ENCODE results near the gene BICC1. TPM values are rescaled to one million over a fixed set of nuclear protein-coding genes. Genes with fewer than 3 reads are reported as not detected.

Gene BICC1
- total RNA-seq, 2 experiments from 2014 or later: 0.08 TPM

DNA sequence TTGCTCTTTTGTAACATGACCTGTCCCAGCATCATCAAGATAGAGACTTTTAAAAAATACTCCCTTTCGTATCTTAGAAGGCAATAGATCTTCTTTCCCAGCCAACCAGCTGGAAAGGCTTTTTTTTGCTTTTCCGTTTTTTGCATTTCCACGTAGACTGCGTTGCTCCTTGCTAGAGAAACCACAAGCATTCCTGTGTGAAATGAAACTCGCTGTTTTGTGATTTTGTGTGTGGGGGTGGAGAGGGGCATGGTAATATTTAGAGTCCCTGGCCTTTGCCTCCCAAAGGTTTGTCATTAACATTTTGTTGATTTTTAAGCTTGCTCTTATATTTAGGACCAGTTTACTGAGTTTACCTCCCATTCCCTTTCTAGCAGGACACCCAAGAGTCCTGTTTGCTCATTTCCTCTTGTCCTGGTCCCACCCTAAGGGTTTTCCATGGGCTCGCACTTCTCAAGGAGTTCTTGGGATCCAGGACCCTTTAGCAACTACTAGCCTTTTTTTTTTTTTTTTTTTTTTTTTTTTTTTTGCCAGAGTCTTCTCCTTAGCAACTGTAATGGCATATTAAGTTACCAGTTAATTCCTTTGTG is 243.6 kb downstream of the BICC1 start:
- H3K36me3 Mint-ChIP-seq (ENCODE audit: low read depth): no peaks in the 10 kb centered on the region
- ChIA-PET POLR2A (no interaction called here), CTCF (no interaction called here)
- H3K4me3 Mint-ChIP-seq: no peak overlapping the region
- H3K27ac Mint-ChIP-seq: no peak overlapping the region
- no peak for DNase-seq
- H3K9me3 Mint-ChIP-seq: no peaks in the 10 kb centered on the region
- H3K4me1 Mint-ChIP-seq: no peaks in the 10 kb centered on the region
- H3K27me3 Mint-ChIP-seq: peaks cover 2% of the 10 kb centered on the region

DNA sequence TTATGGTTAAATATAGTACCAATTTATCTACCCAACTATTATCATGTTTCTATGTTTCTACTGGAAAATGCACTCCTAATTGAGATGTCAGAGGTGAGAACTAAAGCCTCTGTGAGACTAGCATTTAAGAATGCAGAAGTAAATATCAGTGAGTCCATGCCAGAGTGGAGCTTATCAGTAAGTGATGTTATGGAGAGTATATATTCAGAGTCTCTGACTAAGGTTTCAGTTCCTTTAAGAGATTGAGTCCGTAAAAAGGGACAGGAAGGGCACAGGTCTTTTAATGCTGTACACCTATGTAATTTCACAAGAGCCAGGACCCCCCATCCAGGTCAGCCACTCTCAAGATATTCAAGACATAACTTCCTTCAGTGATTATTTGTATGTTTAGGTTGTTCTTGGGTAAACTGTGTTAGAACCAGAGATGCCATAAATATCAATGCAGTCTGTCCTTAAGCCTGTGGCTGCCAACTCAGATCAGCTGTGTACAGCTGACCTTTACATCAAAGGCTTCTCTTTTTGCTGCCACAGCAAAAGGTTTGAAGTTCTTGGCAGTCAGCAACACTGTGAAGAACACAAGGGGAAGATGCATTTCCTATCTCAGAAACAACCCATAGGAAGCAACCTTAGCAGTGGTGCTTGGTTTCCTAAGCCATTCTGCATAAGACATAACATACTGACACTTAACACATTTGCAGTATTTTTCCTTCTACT is 244.8 kb downstream of the BICC1 start:
- no peaks in the 10 kb centered on the region for H3K9me3 Mint-ChIP-seq
- H3K4me3 Mint-ChIP-seq: no peak overlapping the region
- H3K36me3 Mint-ChIP-seq (ENCODE audit: low read depth): no peaks in the 10 kb centered on the region
- ChIA-PET CTCF (no interaction called here), POLR2A (no interaction called here)
- H3K27ac Mint-ChIP-seq: no peak overlapping the region
- H3K4me1 Mint-ChIP-seq: no peaks in the 10 kb centered on the region
- H3K27me3 Mint-ChIP-seq: peaks cover 2% of the 10 kb centered on the region
- no peak for DNase-seq

DNA sequence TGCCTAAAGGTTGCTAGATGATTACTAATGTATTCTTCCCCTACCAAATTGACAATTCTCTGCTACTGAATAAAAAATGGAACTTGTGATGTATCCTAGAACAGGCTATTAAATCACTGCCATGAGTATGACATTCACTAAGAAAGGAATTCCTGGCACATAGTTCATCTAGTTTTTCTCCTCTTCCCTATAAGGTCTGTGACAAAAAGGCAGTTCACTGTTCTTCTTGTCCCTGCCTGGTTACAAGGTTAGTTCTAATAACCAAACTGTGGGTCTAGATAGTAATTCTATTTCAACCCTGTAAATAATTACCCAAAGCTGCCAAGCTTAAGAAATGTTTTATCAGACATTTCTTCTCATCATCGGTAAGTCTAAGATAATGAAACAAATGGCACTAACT is 245.6 kb downstream of the BICC1 start:
- Mint-ChIP-seq H3K4me1 (no peaks in the 10 kb centered on the region), H3K27me3 (peaks cover 2% of the 10 kb centered on the region), H3K4me3 (no peak overlapping the region), H3K27ac (no peak overlapping the region), H3K9me3 (no peaks in the 10 kb centered on the region), H3K36me3 (ENCODE audit: low read depth) (no peaks in the 10 kb centered on the region)
- ChIA-PET CTCF (no interaction called here), POLR2A (no interaction called here)
- no peak for DNase-seq

DNA sequence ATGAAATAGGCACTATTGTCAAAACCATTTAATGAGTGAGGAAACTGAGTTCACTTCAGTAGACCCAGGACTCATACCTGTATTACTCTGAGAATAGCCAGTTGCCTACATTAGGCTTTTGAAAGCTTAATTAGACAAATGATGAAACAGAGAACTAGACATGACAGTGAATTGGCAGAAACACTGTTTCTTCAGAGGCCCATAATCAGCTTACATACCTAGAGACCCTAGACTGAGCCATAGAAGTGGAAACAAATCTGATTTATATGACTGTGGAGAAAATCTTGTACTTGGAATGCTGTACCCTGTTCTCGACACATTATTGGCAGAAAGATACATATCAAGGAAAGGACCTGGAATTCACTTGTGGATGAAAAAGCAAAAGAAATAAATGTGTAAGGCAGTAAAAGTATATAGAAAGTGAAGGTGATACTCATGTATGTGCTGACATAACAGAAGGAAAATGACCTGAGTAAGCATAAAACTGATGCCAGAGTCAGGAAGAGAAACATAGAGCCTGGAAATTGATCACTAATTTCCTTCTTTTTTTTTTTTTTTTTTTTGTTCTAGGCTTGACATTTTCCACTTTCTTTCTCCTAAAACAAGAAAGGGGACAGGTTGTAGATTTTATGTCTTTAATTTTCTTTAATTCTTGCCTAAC is 251.5 kb downstream of the BICC1 start:
- ChIA-PET CTCF (no interaction called here), POLR2A (no interaction called here)
- Mint-ChIP-seq H3K4me3 (no peak overlapping the region), H3K27me3 (no peaks in the 10 kb centered on the region), H3K4me1 (no peaks in the 10 kb centered on the region), H3K36me3 (ENCODE audit: low read depth) (no peaks in the 10 kb centered on the region), H3K9me3 (no peaks in the 10 kb centered on the region), H3K27ac (no peak overlapping the region)
- DNase-seq: no peak

DNA sequence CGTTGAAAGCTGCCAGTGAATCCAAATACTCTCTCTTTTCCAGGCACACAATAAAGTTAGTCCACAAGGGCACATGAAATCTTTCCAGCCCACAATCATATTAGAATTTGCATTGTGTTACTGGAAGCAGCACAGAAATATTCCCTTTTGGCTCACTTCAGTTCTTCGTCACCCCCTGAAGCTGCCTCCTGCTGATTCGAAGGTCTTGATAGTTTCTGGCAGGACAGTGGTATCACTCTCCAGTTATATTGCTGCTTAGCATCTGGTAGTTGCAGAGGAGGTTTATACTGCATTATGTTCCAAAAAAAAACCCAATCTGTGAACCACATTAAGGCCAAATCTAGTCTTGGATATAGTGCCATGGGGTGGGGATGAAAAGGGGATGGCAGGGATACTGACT is 253.2 kb downstream of the BICC1 start:
- no peaks in the 10 kb centered on the region for H3K36me3 Mint-ChIP-seq (ENCODE audit: low read depth)
- no peak for DNase-seq
- no peaks in the 10 kb centered on the region for H3K4me1 Mint-ChIP-seq
- ChIA-PET POLR2A (no interaction called here), CTCF (no interaction called here)
- no peak overlapping the region for H3K27ac Mint-ChIP-seq
- H3K27me3 Mint-ChIP-seq: no peaks in the 10 kb centered on the region
- H3K9me3 Mint-ChIP-seq: no peaks in the 10 kb centered on the region
- no peak overlapping the region for H3K4me3 Mint-ChIP-seq

DNA sequence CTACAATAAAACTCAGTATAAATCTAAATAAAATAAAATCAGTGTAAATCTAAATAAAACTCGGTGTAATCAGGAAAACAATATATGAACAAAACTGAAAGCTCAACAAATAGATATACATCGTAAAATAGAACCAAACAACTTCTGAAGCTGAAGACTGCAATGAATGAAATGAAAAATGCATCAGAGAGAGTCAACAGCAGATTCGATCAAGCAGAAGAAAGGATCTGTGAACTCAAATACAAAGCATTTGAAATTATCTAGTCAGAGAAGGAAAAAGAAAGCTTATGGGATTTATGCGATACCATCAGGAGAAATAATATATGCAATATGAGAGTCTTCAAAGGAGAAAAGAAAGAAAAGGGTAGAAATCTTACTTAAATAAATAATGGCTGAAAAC is 255.0 kb downstream of the BICC1 start:
- Mint-ChIP-seq H3K4me1 (no peaks in the 10 kb centered on the region), H3K27me3 (peaks cover 2% of the 10 kb centered on the region), H3K36me3 (ENCODE audit: low read depth) (no peaks in the 10 kb centered on the region), H3K9me3 (no peaks in the 10 kb centered on the region), H3K27ac (no peak overlapping the region), H3K4me3 (no peak overlapping the region)
- POLR2A ChIA-PET: no interaction called here
- DNase-seq: no peak
- CTCF ChIA-PET: no interaction called here

DNA sequence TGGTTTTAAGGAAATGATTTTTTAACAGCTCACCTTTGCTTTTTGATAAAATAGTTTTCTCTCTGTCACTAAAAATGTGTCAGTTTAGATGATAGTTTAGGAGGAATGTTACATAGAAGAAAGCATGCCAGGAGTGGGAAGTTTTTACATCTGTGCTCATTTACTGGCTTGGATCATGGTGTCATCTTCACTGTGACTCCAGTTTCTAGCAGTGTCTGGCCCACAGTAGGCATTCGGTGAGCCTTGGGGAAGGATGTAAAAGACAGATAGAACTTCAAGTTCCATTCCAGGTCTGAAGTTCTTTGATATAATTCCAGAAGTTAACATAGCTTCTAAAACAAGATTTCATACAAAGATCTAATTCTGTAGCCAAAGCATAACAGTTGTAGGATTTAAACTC is 259.2 kb downstream of the BICC1 start:
- H3K4me1 Mint-ChIP-seq: no peaks in the 10 kb centered on the region
- H3K27me3 Mint-ChIP-seq: peaks cover 2% of the 10 kb centered on the region
- CTCF ChIA-PET: no interaction called here
- no peak for DNase-seq
- H3K4me3 Mint-ChIP-seq: no peak overlapping the region
- no peaks in the 10 kb centered on the region for H3K36me3 Mint-ChIP-seq (ENCODE audit: low read depth)
- POLR2A ChIA-PET: no interaction called here
- H3K9me3 Mint-ChIP-seq: no peaks in the 10 kb centered on the region
- H3K27ac Mint-ChIP-seq: no peak overlapping the region

DNA sequence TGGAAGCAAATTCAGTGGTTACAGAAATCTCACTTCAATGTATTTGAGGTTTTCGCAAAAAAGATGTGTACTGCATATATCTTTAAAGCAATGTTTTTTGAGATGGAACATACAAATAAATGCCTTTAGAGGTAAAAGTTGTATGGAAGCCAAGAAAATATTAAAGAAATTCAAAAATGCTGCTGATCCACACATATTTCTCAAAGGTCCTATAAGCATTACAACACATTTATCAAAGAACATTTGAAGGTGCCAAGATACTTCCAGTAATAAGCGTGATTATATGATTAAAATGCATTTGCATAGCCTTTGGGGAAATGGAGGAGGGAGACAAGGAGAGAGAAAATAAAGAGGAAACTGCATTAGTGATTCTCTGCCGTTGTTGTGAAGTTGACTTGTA is 260.1 kb downstream of the BICC1 start:
- H3K27me3 Mint-ChIP-seq: peaks cover 2% of the 10 kb centered on the region
- H3K36me3 Mint-ChIP-seq (ENCODE audit: low read depth): no peaks in the 10 kb centered on the region
- CTCF ChIA-PET: no interaction called here
- POLR2A ChIA-PET: no interaction called here
- H3K9me3 Mint-ChIP-seq: no peaks in the 10 kb centered on the region
- H3K4me1 Mint-ChIP-seq: no peaks in the 10 kb centered on the region
- no peak overlapping the region for H3K4me3 Mint-ChIP-seq
- H3K27ac Mint-ChIP-seq: no peak overlapping the region
- DNase-seq: no peak

DNA sequence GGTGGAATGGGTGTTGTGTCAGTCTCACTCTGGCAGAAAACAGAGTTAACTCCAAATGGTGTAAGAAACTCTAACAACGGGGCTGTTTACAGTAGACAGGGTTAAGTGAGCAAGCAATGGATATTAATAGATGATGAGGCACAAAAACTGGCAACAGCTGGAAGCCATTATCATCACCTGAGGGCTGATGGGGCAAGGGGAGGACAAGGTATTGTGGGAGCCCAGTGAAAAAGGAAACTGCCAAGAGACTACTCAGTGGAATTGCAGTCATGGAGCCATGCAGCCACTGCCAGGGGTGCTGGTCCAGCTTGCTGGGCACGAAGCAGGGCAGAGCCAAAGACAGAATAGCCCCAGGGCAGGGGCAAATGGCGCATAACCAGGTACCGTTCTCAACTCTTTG is 260.7 kb downstream of the BICC1 start:
- no peak for DNase-seq
- peaks cover 2% of the 10 kb centered on the region for H3K27me3 Mint-ChIP-seq
- H3K9me3 Mint-ChIP-seq: no peaks in the 10 kb centered on the region
- H3K36me3 Mint-ChIP-seq (ENCODE audit: low read depth): no peaks in the 10 kb centered on the region
- no peak overlapping the region for H3K27ac Mint-ChIP-seq
- ChIA-PET POLR2A (no interaction called here), CTCF (no interaction called here)
- no peaks in the 10 kb centered on the region for H3K4me1 Mint-ChIP-seq
- no peak overlapping the region for H3K4me3 Mint-ChIP-seq

DNA sequence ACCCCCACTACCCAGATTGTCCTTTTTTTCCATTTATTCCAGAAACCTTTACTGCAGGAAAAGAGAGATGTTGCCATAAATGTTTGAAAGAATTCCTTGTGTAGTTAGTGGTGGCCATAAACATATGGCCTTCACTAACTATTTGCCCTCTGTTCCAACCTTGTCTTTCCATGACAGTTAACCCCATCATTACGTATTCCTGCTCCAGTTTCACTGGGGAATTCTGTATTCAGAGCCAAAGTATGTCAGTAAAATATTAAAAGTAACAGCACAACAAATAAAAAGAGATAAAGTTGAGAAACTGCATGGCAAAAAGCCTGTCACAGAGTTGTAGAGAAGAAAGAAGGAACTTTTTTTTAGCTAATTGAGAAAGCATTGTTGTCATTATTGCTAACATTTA is 261.3 kb downstream of the BICC1 start:
- DNase-seq: no peak
- Mint-ChIP-seq H3K27ac (no peak overlapping the region), H3K4me3 (no peak overlapping the region), H3K4me1 (no peaks in the 10 kb centered on the region), H3K9me3 (no peaks in the 10 kb centered on the region), H3K27me3 (peaks cover 2% of the 10 kb centered on the region), H3K36me3 (ENCODE audit: low read depth) (no peaks in the 10 kb centered on the region)
- POLR2A ChIA-PET: no interaction called here
- CTCF ChIA-PET: no interaction called here

DNA sequence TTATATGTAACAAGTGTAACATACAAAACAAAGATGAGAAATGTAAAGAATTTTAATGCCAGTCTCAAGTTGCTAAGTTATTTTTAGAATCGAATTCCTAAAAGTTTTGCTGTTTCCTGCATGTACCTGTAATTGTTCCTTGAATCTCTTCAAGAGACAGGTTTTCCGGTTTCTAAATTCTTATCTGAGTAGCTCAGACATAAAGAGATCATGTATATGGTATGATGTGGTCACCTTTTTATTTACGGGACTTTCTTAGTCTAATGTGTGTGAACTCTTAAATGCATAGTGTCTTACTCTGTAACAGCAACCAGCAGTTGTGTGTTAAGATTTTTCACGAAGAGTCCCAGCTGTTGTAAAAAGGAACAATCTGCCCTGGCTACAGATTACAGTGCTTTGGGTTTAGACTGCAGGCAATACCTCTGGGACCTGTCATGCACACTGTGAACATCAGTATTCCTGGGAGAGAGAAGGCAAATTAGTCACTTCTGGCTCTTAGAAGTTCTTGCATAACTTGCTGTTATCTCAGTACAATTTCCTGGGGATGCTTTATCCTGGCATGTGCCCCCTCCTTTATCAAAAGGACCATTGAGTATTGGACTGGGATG is 263.4 kb downstream of the BICC1 start:
- Mint-ChIP-seq H3K9me3 (no peaks in the 10 kb centered on the region), H3K4me1 (no peaks in the 10 kb centered on the region), H3K36me3 (ENCODE audit: low read depth) (no peaks in the 10 kb centered on the region), H3K27ac (no peak overlapping the region), H3K4me3 (no peak overlapping the region), H3K27me3 (peaks cover 2% of the 10 kb centered on the region)
- no peak for DNase-seq
- POLR2A ChIA-PET: no interaction called here
- CTCF ChIA-PET: no interaction called here

DNA sequence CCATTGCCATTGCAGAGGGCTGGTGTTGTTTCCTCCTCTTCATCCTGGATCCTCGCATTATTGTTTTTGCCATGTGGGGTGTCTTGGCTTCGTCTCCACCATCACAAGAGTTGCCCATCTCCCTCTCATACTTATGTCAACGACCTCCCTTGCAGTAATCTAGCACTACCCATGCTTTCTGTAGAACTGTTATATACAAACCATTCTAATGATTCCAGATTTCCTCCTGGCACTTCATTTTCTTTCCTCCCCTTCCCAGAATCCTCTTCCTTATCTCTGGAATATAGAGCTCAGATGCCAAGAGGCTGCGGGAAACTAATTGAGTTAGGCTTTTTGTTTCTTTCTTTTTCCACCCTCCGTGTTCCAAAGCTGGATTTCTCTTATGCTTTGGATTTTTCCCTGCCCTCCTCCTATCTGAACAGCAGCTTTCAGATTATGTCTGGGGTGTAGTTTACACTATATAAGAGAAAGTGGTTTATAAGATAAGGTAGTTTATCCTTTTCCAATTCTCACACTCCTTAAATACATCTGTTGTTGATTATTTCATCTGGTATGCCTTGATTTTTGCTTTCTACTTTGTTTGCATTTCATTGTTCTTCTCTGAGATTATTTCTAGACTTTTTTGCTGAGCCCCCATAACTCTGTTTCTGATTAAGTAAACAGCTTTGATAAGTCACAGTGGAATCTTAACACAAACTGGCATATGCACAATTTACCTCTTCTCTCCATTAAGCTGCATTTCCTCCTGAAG is 264.1 kb downstream of the BICC1 start:
- ChIA-PET CTCF (no interaction called here), POLR2A (no interaction called here)
- peaks cover under 1% of the 10 kb centered on the region for H3K27me3 Mint-ChIP-seq

DNA sequence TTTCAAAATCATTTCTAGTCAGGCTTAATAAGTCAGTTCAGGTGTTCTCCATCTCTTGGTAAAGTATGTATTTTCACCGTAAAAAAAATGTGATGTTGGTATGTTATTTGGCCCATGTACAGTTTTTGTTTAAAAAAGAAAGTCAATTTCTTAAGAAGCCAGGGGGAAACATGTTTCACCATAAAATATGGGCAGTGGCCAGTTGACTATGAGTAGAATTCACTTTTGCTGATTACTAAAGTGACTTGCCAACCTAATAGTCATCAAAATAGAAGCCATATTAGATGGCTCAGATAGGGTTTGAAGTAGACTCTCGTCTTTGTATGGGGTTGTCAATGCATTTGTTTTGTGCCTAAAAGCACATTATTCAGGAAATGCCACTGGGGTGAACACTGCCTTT is 266.3 kb downstream of the BICC1 start:
- no peak for DNase-seq
- CTCF ChIA-PET: no interaction called here
- H3K9me3 Mint-ChIP-seq: no peaks in the 10 kb centered on the region
- H3K27ac Mint-ChIP-seq: no peak overlapping the region
- POLR2A ChIA-PET: no interaction called here
- no peak overlapping the region for H3K4me3 Mint-ChIP-seq
- no peaks in the 10 kb centered on the region for H3K36me3 Mint-ChIP-seq (ENCODE audit: low read depth)
- peaks cover 3% of the 10 kb centered on the region for H3K27me3 Mint-ChIP-seq
- H3K4me1 Mint-ChIP-seq: no peaks in the 10 kb centered on the region

More for the DNA sequence above, 264.1 kb downstream of the BICC1 start:
- Mint-ChIP-seq H3K27ac (no peak overlapping the region), H3K4me1 (no peaks in the 10 kb centered on the region), H3K9me3 (no peaks in the 10 kb centered on the region), H3K4me3 (no peak overlapping the region), H3K36me3 (ENCODE audit: low read depth) (no peaks in the 10 kb centered on the region)
- DNase-seq: no peak

Measured in activated CD4-positive, alpha-beta memory T cell treated with anti-CD3 and anti-CD28 coated beads, Interleukin-2, amount 10 ng/mL, durations not matched to agents 7 days and 5 days (primary cell).